NCI-H128 (cell line): Measurements from ENCODE around the gene CRYAA.
"Not testable (repeated sequence)": the region's sequence is repeated elsewhere in the genome, so short reads cannot be mapped to it uniquely, and the experiment has no call there.

Source experiments
- DNase-seq: peaks from one replicate; lab custom pipeline; 2025; ENCODE audit not compliant: unreplicated experiment; lab: John Stamatoyannopoulos, UW

Gene CRYAA

GRCh38 chr21:43177043-43177906 lies 8.5 kb downstream of the CRYAA start:
- DNase-seq, result not testable (repeated sequence)

- not testable (repeated sequence) for DNase-seq
Measured at GRCh38 chr21:43178175-43178826, 9.5 kb downstream of the CRYAA start.

- DNase-seq, result not testable (repeated sequence)
Measured at GRCh38 chr21:43181033-43181432, 12.2 kb downstream of the CRYAA start.

GRCh38 chr21:43187268-43187667 lies 18.5 kb downstream of the CRYAA start:
- DNase-seq, result not testable (repeated sequence)

GRCh38 chr21:43187715-43188114 lies 18.9 kb downstream of the CRYAA start:
- DNase-seq, result no peak

- no peak for DNase-seq
Measured at GRCh38 chr21:43188181-43188580, 19.4 kb downstream of the CRYAA start.

GRCh38 chr21:43188592-43189210 lies 19.9 kb downstream of the CRYAA start:
- DNase-seq, result no peak

GRCh38 chr21:43189936-43190335 lies 21.1 kb downstream of the CRYAA start:
- no peak for DNase-seq

- DNase-seq, result no peak
Measured at GRCh38 chr21:43190544-43190943, 21.7 kb downstream of the CRYAA start.

- no peak for DNase-seq
Measured at GRCh38 chr21:43190951-43191350, 22.1 kb downstream of the CRYAA start.

- DNase-seq, result no peak
Measured at GRCh38 chr21:43191521-43191920, 22.7 kb downstream of the CRYAA start.

- DNase-seq, result no peak
Measured at GRCh38 chr21:43191971-43192370, 23.2 kb downstream of the CRYAA start.

- DNase-seq, result no peak
Measured at GRCh38 chr21:43192501-43193081, 23.8 kb downstream of the CRYAA start.

- DNase-seq, result no peak
Measured at GRCh38 chr21:43193088-43193650, 24.4 kb downstream of the CRYAA start.

- no peak for DNase-seq
Measured at GRCh38 chr21:43193651-43194302, 25.0 kb downstream of the CRYAA start.

GRCh38 chr21:43194303-43195120 lies 25.7 kb downstream of the CRYAA start:
- DNase-seq, result no peak

- DNase-seq, result no peak
Measured at GRCh38 chr21:43195121-43196021, 26.6 kb downstream of the CRYAA start.

GRCh38 chr21:43196826-43197225 lies 28.0 kb downstream of the CRYAA start:
- no peak for DNase-seq

- no peak for DNase-seq
Measured at GRCh38 chr21:43198376-43198775, 29.6 kb downstream of the CRYAA start.
